Testis (tissue), 3 donors: Measurements from ENCODE around the gene CHI3L1. TPM values are rescaled to one million over a fixed set of nuclear protein-coding genes. Genes with fewer than 3 reads are reported as not detected.

Source experiments
- DNase-seq: peaks from one replicate; pipeline ENCODE4 v3.0.0-alpha.2; 2019
- H3K27ac ChIP-seq, 2 donors: fragments of 200-600 bp; sonication (generic); one replicate each; pipeline ENCODE4 v1.5.1; 2019
- H3K27me3 ChIP-seq: fragments of 200-600 bp; sonication (generic); one replicate; pipeline ENCODE4 v1.5.1; 2019
- H3K36me3 ChIP-seq: fragments of 200-600 bp; sonication (generic); one replicate; pipeline ENCODE4 v1.5.1; 2017; ENCODE audit warnings: low read depth; ENCODE audit errors: missing control alignments
- H3K4me1 ChIP-seq: fragments of 200-600 bp; sonication (generic); one replicate; pipeline ENCODE4 v1.5.1; 2019
- H3K4me3 ChIP-seq, 2 donors: fragments of 200-600 bp; sonication (generic); one replicate each; pipeline ENCODE4 v1.5.1; 2017 to 2019
- H3K9me3 ChIP-seq: fragments of 200-600 bp; sonication (generic); one replicate; pipeline ENCODE4 v1.5.1; 2017
- CTCF ChIP-seq, 3 experiments: fragments of 450-650 bp in 2 of 3; fragments of 200-600 bp in 1 of 3; sonication (generic) in 1 of 3; IDR thresholded peaks; one replicate each; pipeline ENCODE4 v1.5.1; 2016 to 2019; ENCODE audit warnings: antibody characterized with exemption in 3 of 3, mild to moderate bottlenecking in 2 of 3, moderate library complexity in 1 of 3
- POLR2A ChIP-seq: fragments of 450-650 bp; IDR thresholded peaks from one replicate; pipeline ENCODE4 v1.6.1; 2017; ENCODE audit warnings: antibody characterized with exemption, mild to moderate bottlenecking, moderate library complexity
- WGBS, 2 donors: methylation state at CpG; one replicate each; pipeline ENCODE4 v1.1.5; 2018; 5-methylcytosine and 5-hydroxymethylcytosine counted together
- intact Hi-C: fragments of 100-400 bp; cut with DNase I; formaldehyde crosslinking; loops from one replicate; pipeline ENCODE4 v1.15.1; 2023; ENCODE audit warnings: low total_unique reads
- polyA plus RNA-seq: library from polyadenylated mRNA; stranded (reverse); fragments of 350-450 nt; fragmentation: Illumina TruSeq; extraction: RNeasy Lipid Tissue Mini Kit (QIAGEN cat#74804); gene quantifications from one replicate; pipeline ENCODE4 v1.2.3, GENCODE V29; 2014; ENCODE audit warnings: low read depth, low replicate concordance; ENCODE audit not compliant: insufficient read depth
- total RNA-seq, 2 donors: library from RNA; depleted of rRNA; stranded (reverse); fragments of >200 nt; gene quantifications; one replicate each; pipeline ENCODE4 v1.2.3, GENCODE V29; 2016

CHI3L1 gene
- total and polyA plus RNA-seq, 3 donors from 2014 or later = 2.0 to 35.5 (median 6.6) TPM

- Histone ChIP-seq H3K36me3 (no peaks in the 10 kb centered on the region), H3K27ac (no peak overlapping the region), H3K9me3 (no peaks in the 10 kb centered on the region), H3K4me3 (no peak overlapping the region), H3K4me1 (peaks cover 18% of the 10 kb centered on the region), H3K27me3 (no peaks in the 10 kb centered on the region)
- intact Hi-C loops = no loop called here
- peak; percentile 54 for DNase-seq
- WGBS, 2 donors = 57 to 71% methylated on average over 5 to 10 of the region's 10 CpGs
- TF ChIP-seq POLR2A (no peak), CTCF (IDR thresholded peaks at IDR 0.05) (no peak)
These were observed 4.7 kb downstream of the CHI3L1 start for GRCh38 chr1:203181586-203182386.

- 73 to 86% methylated on average over 10 to 11 of the region's 11 CpGs for WGBS, 2 donors
- intact Hi-C loops = no loop called here
- no peak for TF ChIP-seq POLR2A
- TF ChIP-seq CTCF (IDR thresholded peaks at IDR 0.05) = no peak
- no peak for DNase-seq
- Histone ChIP-seq H3K36me3 (no peaks in the 10 kb centered on the region), H3K27me3 (no peaks in the 10 kb centered on the region), H3K4me1 (peaks cover 20% of the 10 kb centered on the region), H3K27ac (no peak overlapping the region), H3K9me3 (no peaks in the 10 kb centered on the region), H3K4me3 (no peak overlapping the region)
These were observed 5.7 kb downstream of the CHI3L1 start for GRCh38 chr1:203180611-203181330.

- Histone ChIP-seq H3K36me3 (no peaks in the 10 kb centered on the region), H3K27ac (no peak overlapping the region), H3K9me3 (no peaks in the 10 kb centered on the region), H3K4me3 (no peak overlapping the region), H3K4me1 (peaks cover 26% of the 10 kb centered on the region), H3K27me3 (no peaks in the 10 kb centered on the region)
- no peak for TF ChIP-seq CTCF (IDR thresholded peaks at IDR 0.05)
- TF ChIP-seq POLR2A = no peak
- WGBS, 2 donors = 74 to 91% methylated on average over 10 of the region's 10 CpGs
- intact Hi-C loops = no loop called here
- no peak for DNase-seq
These were observed 6.9 kb downstream of the CHI3L1 start for GRCh38 chr1:203179667-203180005.

- no peak for TF ChIP-seq POLR2A
- no peak for TF ChIP-seq CTCF (IDR thresholded peaks at IDR 0.05)
- WGBS, 2 donors = 87 to 94% methylated on average over 13 to 14 of the region's 14 CpGs
- Histone ChIP-seq H3K27me3 (no peaks in the 10 kb centered on the region), H3K27ac (no peak overlapping the region), H3K4me1 (peaks cover 26% of the 10 kb centered on the region), H3K36me3 (no peaks in the 10 kb centered on the region), H3K4me3 (no peak overlapping the region), H3K9me3 (no peaks in the 10 kb centered on the region)
- intact Hi-C loops = no loop called here
- DNase-seq = no peak
These were observed 7.5 kb downstream of the CHI3L1 start for GRCh38 chr1:203178821-203179666.
